ENCODE measurements around the gene GPRASP2. TPM values are rescaled to one million over a fixed set of nuclear protein-coding genes. Genes with fewer than 3 reads are reported as not detected.
"Not testable (repeated sequence)": the region's sequence is repeated elsewhere in the genome, so short reads cannot be mapped to it uniquely, and the experiment has no call there.

The GPRASP2 gene
- 3.6 to 4.9 TPM (median 3.8 TPM) in 3 replicates for polyA plus RNA-seq
- 2.1 TPM for polyA plus RNA-seq (2011; ENCODE audit: low read depth)
- 3.4 and 4.5 TPM in 2 replicates for polyA plus RNA-seq (2011; cell fraction: cytosol; rRNA removed)
- polyA plus RNA-seq (2011; cell fraction: nucleus; rRNA removed) = 4.9 and 6.0 TPM in 2 replicates
- 3.2 and 4.7 TPM in 2 replicates for polyA plus RNA-seq (2012; ENCODE audit: low replicate concordance)
- 1.7 to 6.2 TPM (median 5.3 TPM) in 3 replicates for polyA minus RNA-seq
- 3.3 TPM for polyA minus RNA-seq (2011; cell fraction: cytosol; rRNA and poly(A)+ RNA removed)
- 2.4 and 5.1 TPM in 2 replicates for polyA minus RNA-seq (2011; cell fraction: nucleus; rRNA and poly(A)+ RNA removed)

GRCh38 chrX:102712216-102712966 lies at the start of gene GPRASP2:
GPRASP2 (plus strand) TSS chrX:102712448; CDS start chrX:102714870, 2,422 bp downstream.
- no peak within 1 kb of the TSS for H3K27ac ChIP-seq (ENCODE audit: control insufficient read depth, insufficient read depth, low read length)
- peak within 1 kb of the TSS; percentile 85 for H2AFZ ChIP-seq (ENCODE audit: control insufficient read depth, low read length)
- peak within 1 kb of the TSS; percentile 73 for H3K4me2 ChIP-seq (ENCODE audit: control insufficient read depth, extremely low read depth, insufficient read depth, low read depth, low read length)
- no peak for FAIRE-seq
- H3K36me3 ChIP-seq (ENCODE audit: control insufficient read depth in 2 of 2, extremely low read depth in 1 of 2, insufficient read depth in 2 of 2, low read length in 2 of 2) = no peaks in the 10 kb centered on the region
- H3K4me1 ChIP-seq (ENCODE audit: control insufficient read depth, extremely low read depth, insufficient read depth, low read length) = no peaks in the 10 kb centered on the region
- no peak for TF ChIP-seq EZH2 (IDR thresholded peaks at IDR 0.05; ENCODE audit: low read length)
- TF ChIP-seq, protein P1, sequence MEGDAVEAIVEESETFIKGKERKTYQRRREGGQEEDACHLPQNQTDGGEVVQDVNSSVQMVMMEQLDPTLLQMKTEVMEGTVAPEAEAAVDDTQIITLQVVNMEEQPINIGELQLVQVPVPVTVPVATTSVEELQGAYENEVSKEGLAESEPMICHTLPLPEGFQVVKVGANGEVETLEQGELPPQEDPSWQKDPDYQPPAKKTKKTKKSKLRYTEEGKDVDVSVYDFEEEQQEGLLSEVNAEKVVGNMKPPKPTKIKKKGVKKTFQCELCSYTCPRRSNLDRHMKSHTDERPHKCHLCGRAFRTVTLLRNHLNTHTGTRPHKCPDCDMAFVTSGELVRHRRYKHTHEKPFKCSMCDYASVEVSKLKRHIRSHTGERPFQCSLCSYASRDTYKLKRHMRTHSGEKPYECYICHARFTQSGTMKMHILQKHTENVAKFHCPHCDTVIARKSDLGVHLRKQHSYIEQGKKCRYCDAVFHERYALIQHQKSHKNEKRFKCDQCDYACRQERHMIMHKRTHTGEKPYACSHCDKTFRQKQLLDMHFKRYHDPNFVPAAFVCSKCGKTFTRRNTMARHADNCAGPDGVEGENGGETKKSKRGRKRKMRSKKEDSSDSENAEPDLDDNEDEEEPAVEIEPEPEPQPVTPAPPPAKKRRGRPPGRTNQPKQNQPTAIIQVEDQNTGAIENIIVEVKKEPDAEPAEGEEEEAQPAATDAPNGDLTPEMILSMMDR (optimal IDR thresholded peaks at IDR 0.05 in 1 of 3, IDR thresholded peaks at IDR 0.05 in 1 of 3, conservative IDR thresholded peaks at IDR 0.05 in 1 of 3; ENCODE audit: extremely low read depth in 1 of 3, insufficient read depth in 2 of 3, low read length in 3 of 3) = no peak
- no peaks in the 10 kb centered on the region for H4K20me1 ChIP-seq (ENCODE audit: control insufficient read depth, extremely low read depth, insufficient read depth, low read length)
- no peaks in the 10 kb centered on the region for H3K9me1 ChIP-seq (ENCODE audit: control insufficient read depth, extremely low read depth, insufficient read depth, low read length)
- dilution Hi-C loops (cut with MboI; ENCODE audit: extremely low pct_ligation_motif_present, low sequenced_read_pairs) = no loop called here
- H3K79me2 ChIP-seq (ENCODE audit: control insufficient read depth, insufficient read depth, low read length) = no peaks in the 10 kb centered on the region
- peak within 1 kb of the TSS; percentile 52 for H3K9ac ChIP-seq (ENCODE audit: control insufficient read depth, extremely low read depth, insufficient read depth, low read length)
- no peaks in the 10 kb centered on the region for H3K9me3 ChIP-seq (ENCODE audit: control insufficient read depth, low read depth, low read length)
- H3K27me3 ChIP-seq (ENCODE audit: control insufficient read depth, extremely low read depth, insufficient read depth, low read length) = peaks cover 8% of the 10 kb centered on the region
- H3K4me3 ChIP-seq (ENCODE audit: control insufficient read depth in 2 of 3, extremely low read depth in 1 of 3, insufficient read depth in 2 of 3, low read depth in 1 of 3, low read length in 3 of 3) = peak within 1 kb of the TSS; percentile 49 to 70 (median 62)
- DNase-seq (ENCODE audit: low read depth, low spot score) = no peak

- H4K20me1 ChIP-seq (ENCODE audit: control insufficient read depth, extremely low read depth, insufficient read depth, low read length); DNase-seq (ENCODE audit: low read depth, low spot score); H3K4me2 ChIP-seq (ENCODE audit: control insufficient read depth, extremely low read depth, insufficient read depth, low read depth, low read length); H3K79me2 ChIP-seq (ENCODE audit: control insufficient read depth, insufficient read depth, low read length); H3K9me3 ChIP-seq (ENCODE audit: control insufficient read depth, low read depth, low read length); dilution Hi-C loops (cut with MboI; ENCODE audit: extremely low pct_ligation_motif_present, low sequenced_read_pairs); FAIRE-seq; H3K27ac ChIP-seq (ENCODE audit: control insufficient read depth, insufficient read depth, low read length); H3K36me3 ChIP-seq (ENCODE audit: control insufficient read depth in 2 of 2, extremely low read depth in 1 of 2, insufficient read depth in 2 of 2, low read length in 2 of 2); H3K9ac ChIP-seq (ENCODE audit: control insufficient read depth, extremely low read depth, insufficient read depth, low read length); H3K4me3 ChIP-seq (ENCODE audit: control insufficient read depth in 2 of 3, extremely low read depth in 1 of 3, insufficient read depth in 2 of 3, low read depth in 1 of 3, low read length in 3 of 3); H3K9me1 ChIP-seq (ENCODE audit: control insufficient read depth, extremely low read depth, insufficient read depth, low read length); H3K4me1 ChIP-seq (ENCODE audit: control insufficient read depth, extremely low read depth, insufficient read depth, low read length); H2AFZ ChIP-seq (ENCODE audit: control insufficient read depth, low read length); H3K27me3 ChIP-seq (ENCODE audit: control insufficient read depth, extremely low read depth, insufficient read depth, low read length): not testable (repeated sequence)
These were observed 48.4 kb upstream of the GPRASP2 start for GRCh38 chrX:102663820-102664219.

GRCh38 chrX:102667034-102667433 lies 45.2 kb upstream of the GPRASP2 start:
- H3K9me3 ChIP-seq (ENCODE audit: control insufficient read depth, low read depth, low read length); dilution Hi-C loops (cut with MboI; ENCODE audit: extremely low pct_ligation_motif_present, low sequenced_read_pairs); H3K4me2 ChIP-seq (ENCODE audit: control insufficient read depth, extremely low read depth, insufficient read depth, low read depth, low read length); H3K4me3 ChIP-seq (ENCODE audit: control insufficient read depth in 2 of 3, extremely low read depth in 1 of 3, insufficient read depth in 2 of 3, low read depth in 1 of 3, low read length in 3 of 3); H3K36me3 ChIP-seq (ENCODE audit: control insufficient read depth in 2 of 2, extremely low read depth in 1 of 2, insufficient read depth in 2 of 2, low read length in 2 of 2); H4K20me1 ChIP-seq (ENCODE audit: control insufficient read depth, extremely low read depth, insufficient read depth, low read length); H3K27ac ChIP-seq (ENCODE audit: control insufficient read depth, insufficient read depth, low read length); H2AFZ ChIP-seq (ENCODE audit: control insufficient read depth, low read length); H3K9me1 ChIP-seq (ENCODE audit: control insufficient read depth, extremely low read depth, insufficient read depth, low read length); H3K27me3 ChIP-seq (ENCODE audit: control insufficient read depth, extremely low read depth, insufficient read depth, low read length); H3K79me2 ChIP-seq (ENCODE audit: control insufficient read depth, insufficient read depth, low read length); H3K9ac ChIP-seq (ENCODE audit: control insufficient read depth, extremely low read depth, insufficient read depth, low read length); FAIRE-seq; H3K4me1 ChIP-seq (ENCODE audit: control insufficient read depth, extremely low read depth, insufficient read depth, low read length); DNase-seq (ENCODE audit: low read depth, low spot score): not testable (repeated sequence)

Measured in keratinocyte (primary cell).